Stimulated activated CD4-positive, alpha-beta T cell treated with anti-CD3 and anti-CD28 coated beads, Interleukin-4, amount 100 ng/mL, for 24 hours (primary cell): ENCODE results near the gene TMEM150C.
"Not testable (repeated sequence)": the region's sequence is repeated elsewhere in the genome, so short reads cannot be mapped to it uniquely, and the experiment has no call there.

Experiments
- DNase-seq: peaks from one replicate; pipeline ENCODE4 v3.0.0-alpha.2; 2020

The TMEM150C gene

DNA sequence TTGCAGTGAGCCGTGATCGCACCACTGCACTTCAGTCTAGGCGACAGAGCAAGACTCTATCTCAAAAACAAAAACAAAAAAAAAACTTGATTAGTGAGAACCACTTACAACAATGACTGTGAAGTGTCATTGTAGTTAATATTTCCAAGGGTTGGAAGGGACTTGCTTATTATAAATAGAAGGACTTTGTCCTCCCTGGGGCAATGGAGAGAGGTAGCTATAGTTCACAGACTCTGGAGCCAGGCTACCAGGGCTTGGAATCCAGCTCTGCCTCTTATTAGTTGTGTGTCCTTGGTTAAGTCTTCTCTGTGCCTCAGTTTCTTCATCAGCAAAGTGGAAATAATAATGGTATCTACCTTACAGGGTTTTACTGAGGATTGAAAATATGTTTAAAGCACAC, 51.6 kb downstream of the TMEM150C start:
- no peak for DNase-seq

GRCh38 chr4:82508806-82509428, 52.9 kb downstream of the TMEM150C start:
- DNase-seq, result no peak

DNA sequence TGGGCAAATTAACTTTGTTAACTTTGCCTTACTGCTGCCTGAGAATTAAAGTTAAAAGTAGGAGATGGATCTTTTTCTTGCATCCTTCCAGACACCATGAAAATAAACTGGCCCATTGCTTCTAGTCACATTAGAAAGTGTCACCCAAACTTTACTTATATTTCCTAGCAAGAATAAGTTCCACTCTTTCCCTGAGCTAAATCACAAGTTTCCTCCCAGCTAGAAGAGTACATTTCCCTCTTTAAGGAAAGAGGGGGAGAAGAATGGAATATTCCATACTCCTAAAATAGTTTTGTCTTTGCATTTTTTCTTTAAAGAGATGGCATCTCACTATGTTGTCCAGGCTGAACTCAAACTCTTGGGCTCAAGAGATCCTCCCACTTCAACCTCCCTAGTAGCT, 53.8 kb downstream of the TMEM150C start:
- no peak for DNase-seq

- no peak for DNase-seq
Observed at GRCh38 chr4:82501154-82501442, 60.7 kb downstream of the TMEM150C start.

GRCh38 chr4:82500435-82501153, 61.2 kb downstream of the TMEM150C start:
- DNase-seq, result no peak

GRCh38 chr4:82499738-82500434, 61.9 kb downstream of the TMEM150C start:
- no peak for DNase-seq

GRCh38 chr4:82496349-82496748, 65.4 kb downstream of the TMEM150C start:
- no peak for DNase-seq

DNA sequence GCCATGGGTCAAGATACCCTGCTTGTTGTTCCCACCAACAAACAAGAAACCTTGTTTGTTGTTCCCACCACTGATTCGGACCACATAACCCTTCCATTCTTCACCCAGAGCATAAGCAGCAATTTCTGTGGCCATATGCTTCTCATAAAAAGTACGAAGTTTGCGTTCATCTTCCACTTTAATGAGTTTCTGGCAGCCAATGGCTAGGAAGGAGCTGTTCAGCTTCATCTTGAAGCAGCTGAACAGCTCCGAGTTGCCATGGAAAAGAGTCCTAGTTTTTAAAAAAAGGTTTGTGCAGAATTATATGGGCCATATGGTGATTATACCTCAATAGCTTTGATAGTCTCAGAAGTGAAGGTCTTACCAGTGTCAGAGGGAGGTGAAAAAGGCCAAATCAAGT, 66.1 kb downstream of the TMEM150C start:
- no peak for DNase-seq

DNA sequence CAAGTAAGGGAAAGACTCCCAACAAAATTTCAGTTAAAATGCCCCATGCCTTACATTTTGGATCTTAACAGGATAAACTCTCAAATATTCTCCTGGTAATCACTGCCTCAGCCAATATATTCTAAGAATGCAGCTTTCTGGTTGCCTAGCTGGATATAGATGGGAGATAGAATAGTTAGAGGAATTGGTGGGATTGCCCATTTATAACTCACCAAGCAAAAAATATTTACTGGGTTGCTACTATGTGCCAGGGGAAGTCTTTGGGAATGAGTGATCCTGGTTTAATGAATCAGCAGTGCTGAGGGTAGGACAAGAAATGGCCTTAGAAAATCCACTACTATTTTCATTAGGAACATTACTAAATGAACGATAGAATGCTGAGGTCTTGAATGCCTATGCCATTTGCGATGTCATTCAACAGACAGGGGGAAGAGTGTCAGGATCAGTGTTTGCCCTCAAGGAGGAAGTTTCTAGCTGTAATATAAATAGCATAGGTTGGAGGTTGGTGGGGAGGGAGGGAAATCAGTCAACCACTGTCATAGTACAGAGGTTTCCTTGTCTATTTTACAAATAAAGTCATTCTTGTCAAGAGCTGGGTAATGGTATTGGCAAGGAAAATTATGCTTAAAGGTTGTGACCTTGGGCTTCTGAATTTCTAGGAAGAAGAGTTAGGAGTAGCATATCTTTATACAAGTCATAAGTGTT, 67.9 kb downstream of the TMEM150C start:
- DNase-seq, result no peak

DNA sequence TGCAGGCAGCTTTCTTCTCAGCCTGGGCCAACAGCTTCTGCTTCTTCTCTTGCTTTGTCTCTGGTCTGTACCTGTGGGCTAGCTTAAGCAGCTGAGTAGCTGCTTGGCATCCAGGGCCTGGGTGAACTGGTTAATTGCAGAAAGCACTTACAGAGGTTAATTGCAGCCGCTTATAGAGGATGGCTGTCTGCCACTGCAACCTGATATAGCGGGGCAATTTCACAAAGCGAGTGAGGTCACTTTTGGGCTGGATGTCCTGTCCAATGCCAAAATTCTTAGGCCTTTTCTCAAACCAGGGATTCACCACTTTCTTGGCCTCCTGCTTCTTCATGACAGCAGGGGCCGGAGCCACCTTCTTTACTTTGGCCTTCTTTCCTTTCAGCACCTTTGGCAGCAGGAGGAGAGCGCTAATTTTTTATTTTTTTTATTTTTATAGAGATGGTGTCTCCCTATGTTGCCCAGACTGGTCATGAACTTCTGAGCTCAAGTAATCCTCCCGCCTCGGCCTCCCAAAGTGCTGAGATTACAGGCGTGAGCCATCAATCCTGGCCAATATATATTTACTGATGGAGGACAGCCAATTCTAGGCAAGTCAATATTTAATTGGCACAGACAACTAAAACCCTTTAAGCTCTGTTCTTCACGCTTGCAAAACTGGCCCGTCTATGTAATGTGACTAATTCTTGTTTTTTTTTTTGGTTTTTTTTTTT, 70.4 kb downstream of the TMEM150C start:
- DNase-seq, result no peak

DNA sequence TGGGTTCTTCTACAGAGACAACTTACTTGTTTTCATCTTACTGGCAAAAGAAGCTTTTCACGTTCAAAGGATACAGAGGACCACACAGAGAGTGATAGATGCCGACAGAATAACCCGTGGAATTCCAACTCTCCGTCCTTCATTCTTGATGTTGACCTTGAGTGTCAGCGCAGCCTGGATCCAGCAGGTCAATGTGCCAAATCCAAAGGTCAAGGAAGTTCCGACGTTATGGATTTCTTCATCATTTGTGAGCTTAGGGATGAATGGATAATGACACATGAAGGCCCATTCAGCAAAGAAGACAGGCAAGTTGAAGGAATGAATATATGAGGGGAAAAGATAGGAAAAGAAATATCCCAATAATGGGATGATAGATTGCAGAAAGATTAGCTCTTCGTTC, 71.8 kb downstream of the TMEM150C start:
- no peak for DNase-seq

GRCh38 chr4:82489076-82489475, 72.7 kb downstream of the TMEM150C start:
- DNase-seq, result no peak

DNA sequence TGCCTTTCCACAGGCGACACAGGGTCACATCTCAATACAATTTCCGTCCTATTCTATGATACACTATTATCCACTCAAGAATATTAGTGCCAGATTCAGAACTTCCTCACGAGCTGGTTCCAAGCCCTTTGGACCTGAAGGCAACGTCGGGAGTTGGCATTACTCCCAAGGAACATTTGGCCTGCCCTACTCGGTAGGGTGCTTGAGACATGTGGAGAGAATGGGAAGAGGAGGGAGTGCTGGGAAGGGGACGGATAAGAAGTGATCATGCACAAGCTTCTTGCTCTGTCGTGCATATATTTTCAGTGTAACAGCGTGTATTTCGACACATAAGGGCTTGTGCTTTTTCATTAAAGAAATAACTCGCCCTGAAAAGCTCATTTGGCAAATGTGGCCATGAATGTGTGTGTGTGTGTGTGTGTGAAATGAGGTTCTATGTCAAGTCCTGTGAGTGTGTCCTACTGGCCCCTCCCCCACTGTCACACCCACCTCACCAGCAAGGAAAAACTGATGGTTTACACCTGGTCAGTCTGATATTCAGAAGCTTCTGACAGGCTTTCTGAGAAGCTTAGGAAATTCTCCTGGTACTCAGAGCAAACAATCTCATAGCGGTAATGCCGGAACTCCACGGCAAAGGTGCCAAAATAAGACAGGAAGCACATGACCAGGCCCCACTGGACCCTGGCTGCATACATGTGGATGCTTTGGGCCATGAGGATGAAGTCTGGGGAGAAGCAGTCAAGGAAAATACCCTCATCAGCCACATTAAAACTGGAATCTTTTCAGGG, 76.6 kb downstream of the TMEM150C start:
- no peak for DNase-seq

DNA sequence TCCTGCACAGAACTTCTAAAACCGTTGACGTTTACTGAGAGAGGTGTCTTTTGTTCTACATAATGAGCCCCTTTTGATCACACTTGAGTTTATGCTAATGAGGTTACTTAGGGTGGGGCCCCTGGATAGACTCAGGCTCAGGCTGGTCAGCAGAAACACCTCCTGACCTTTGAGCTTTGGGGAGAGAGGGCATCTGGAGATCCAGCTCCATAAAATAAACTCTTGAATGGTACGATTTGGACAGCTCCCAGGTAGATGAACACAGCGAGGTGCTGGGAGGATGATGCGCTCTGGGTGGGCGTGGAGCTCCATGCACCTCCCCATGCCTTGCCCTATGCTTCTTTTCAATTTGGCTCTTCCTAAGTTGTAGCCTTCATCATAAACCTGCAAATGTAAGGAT, 79.4 kb downstream of the TMEM150C start:
- no peak for DNase-seq

- no peak for DNase-seq
Observed at GRCh38 chr4:82481506-82481840, 80.3 kb downstream of the TMEM150C start.

- DNase-seq, result no peak
Observed at GRCh38 chr4:82480771-82481505, 80.8 kb downstream of the TMEM150C start.

DNA sequence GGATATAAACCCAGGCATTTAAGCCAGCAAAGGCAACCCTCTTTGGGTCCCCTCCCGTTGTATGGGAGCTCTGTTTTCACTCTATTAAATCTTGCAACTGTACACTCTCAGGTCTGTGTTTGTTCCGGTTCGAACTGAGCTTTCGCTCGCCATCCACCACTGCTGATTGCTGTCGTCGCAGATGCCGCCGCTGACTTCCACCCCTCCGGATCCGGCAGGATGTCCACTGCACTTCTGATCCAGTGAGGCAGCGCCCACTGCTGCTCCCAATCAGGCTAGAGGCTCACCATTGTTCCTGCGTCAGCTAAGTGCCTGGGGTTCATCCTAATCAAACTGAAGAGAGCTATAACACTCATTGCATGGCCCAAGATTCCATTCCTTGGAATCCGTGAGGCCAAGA, 82.2 kb downstream of the TMEM150C start:
- no peak for DNase-seq

DNA sequence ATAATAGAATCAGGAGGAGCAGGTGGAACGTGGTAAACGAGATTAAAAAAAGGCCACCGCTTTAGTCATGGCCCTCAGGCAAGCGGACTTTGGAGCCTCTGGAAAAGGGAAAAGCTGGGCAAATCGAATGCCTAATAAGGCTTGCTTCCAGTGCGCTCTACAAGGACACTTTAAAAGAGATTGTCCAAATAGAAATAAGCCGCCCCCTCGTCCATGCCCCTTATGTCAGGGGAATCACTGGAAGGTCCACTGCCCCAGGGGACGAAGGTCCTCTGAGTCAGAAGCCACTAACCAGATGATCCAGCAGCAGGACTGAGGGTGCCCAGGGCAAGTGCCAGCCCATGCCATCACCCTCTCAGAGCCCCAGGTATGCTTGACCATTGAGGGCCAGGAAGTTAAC, 84.3 kb downstream of the TMEM150C start:
- not testable (repeated sequence) for DNase-seq

- DNase-seq, result not testable (repeated sequence)
Observed at GRCh38 chr4:82475931-82476330, 85.9 kb downstream of the TMEM150C start.

DNA sequence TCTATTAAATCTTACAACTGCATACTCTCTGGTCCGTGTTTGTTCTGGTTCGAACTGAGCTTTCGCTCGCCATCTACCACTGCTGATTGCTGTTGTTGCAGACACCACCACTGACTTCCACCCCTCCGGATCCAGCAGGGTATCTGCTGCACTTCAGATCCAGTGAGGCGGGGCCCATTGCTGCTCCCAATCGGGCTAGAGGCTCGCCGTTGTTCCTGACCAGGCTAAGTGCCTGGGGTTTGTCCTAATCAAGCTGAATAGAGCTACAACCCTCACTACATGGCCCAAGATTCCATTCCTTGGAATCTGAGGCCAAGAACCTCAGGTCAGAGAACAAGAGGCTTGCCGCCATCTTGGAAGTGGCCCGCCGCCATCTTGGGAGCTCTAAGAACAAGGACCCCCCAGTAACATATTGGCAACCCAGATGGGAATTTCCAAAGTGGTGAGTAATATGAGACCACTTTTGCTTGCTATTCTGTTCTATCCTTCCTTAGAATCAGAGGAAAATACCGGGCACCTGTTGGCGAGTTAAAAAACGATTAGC, 88.1 kb downstream of the TMEM150C start:
- no peak for DNase-seq

- not testable (repeated sequence) for DNase-seq
Observed at GRCh38 chr4:82473080-82473479, 88.7 kb downstream of the TMEM150C start.
